HT-29 (cell line): ENCODE measurements around the gene ARFIP2. TPM values are rescaled to one million over a fixed set of nuclear protein-coding genes. Genes with fewer than 3 reads are reported as not detected.

Source experiments
- DNase-seq: peaks from one replicate; pipeline ENCODE4 v3.0.0-alpha.2; 2015; ENCODE audit warnings: low spot score
- total RNA-seq: library from RNA; depleted of rRNA; stranded (reverse); fragments of >200 nt; shearing (Covaris generic); gene quantifications from 2 replicates; pipeline ENCODE4 v1.2.3, GENCODE V29; 2014; rRNA removed

The ARFIP2 gene
- total RNA-seq, 1 experiment from 2014 or later: 140 TPM

GRCh38 chr11:6443269-6444003, 37.7 kb downstream of the ARFIP2 start:
- peak; percentile 44 for DNase-seq

GRCh38 chr11:6442441-6442840, 38.7 kb downstream of the ARFIP2 start:
- DNase-seq: no peak

GRCh38 chr11:6440906-6441358, 40.2 kb downstream of the ARFIP2 start, which contains the start of gene HPX:
TSS of gene HPX (minus strand) at chr11:6440987. CDS start at chr11:6440963, 24 bp downstream.
- no peak for DNase-seq

GRCh38 chr11:6438979-6439571, 42.1 kb downstream of the ARFIP2 start:
- DNase-seq: peak; percentile 83

GRCh38 chr11:6437993-6438392, 43.1 kb downstream of the ARFIP2 start:
- no peak for DNase-seq

GRCh38 chr11:6437423-6437822, 43.7 kb downstream of the ARFIP2 start:
- no peak for DNase-seq

GRCh38 chr11:6433998-6434660, 47.0 kb downstream of the ARFIP2 start:
- no peak for DNase-seq

- no peak for DNase-seq
Measured at GRCh38 chr11:6431861-6432260, 49.3 kb downstream of the ARFIP2 start.

GRCh38 chr11:6427516-6427915, 53.6 kb downstream of the ARFIP2 start:
- DNase-seq: no peak

Other genes with a start within 250 kb of the ARFIP2 start
- gene FHIP1B, start 246.7 kb downstream of the ARFIP2 start, total RNA-seq: 98.4 and 136 TPM in 2 replicates
- gene CNGA4, start 242.2 kb downstream of the ARFIP2 start, total RNA-seq: 0.63 TPM in 1 of 2 replicates, not detected in the other
- not detected in 2 replicates for gene CCKBR, start 221.5 kb downstream of the ARFIP2 start, total RNA-seq
- gene CAVIN3, start 160.8 kb downstream of the ARFIP2 start, total RNA-seq: 1.6 TPM in 1 of 2 replicates, not detected in the other
- gene SMPD1, start 90.9 kb downstream of the ARFIP2 start, total RNA-seq: 3.1 and 4.4 TPM in 2 replicates
- 0.15 and 0.21 TPM in 2 replicates for gene APBB1, start 62.2 kb downstream of the ARFIP2 start, total RNA-seq
- gene HPX, start 40.3 kb downstream of the ARFIP2 start, total RNA-seq: 0.25 TPM in 1 of 2 replicates, not detected in the other
- 34.5 and 37.9 TPM in 2 replicates for gene TRIM3, start 7.4 kb downstream of the ARFIP2 start, total RNA-seq
- 47.1 and 48.0 TPM in 2 replicates for gene TIMM10B, start 170 bp upstream of the ARFIP2 start, total RNA-seq
- 4.5 and 8.8 TPM in 2 replicates for gene DNHD1, start 15.9 kb upstream of the ARFIP2 start, total RNA-seq
- 21.4 TPM in 2 replicates for gene RRP8, start 122.3 kb upstream of the ARFIP2 start, total RNA-seq
- gene ILK, start 122.4 kb upstream of the ARFIP2 start, total RNA-seq: 150 and 151 TPM in 2 replicates
- 189 and 243 TPM in 2 replicates for gene TAF10, start 130.9 kb upstream of the ARFIP2 start, total RNA-seq
- gene TPP1, start 138.1 kb upstream of the ARFIP2 start, total RNA-seq: 40.7 and 52.3 TPM in 2 replicates
- gene DCHS1, start 174.5 kb upstream of the ARFIP2 start, total RNA-seq: 0.05 and 0.18 TPM in 2 replicates
- 94.8 and 99.8 TPM in 2 replicates for gene MRPL17, start 202.0 kb upstream of the ARFIP2 start, total RNA-seq